ENCODE data around the gene WHRN. TPM values are rescaled to one million over a fixed set of nuclear protein-coding genes. Genes with fewer than 3 reads are reported as not detected.

WHRN gene
- total RNA-seq: 10 to 100 TPM in 1 of 4 donors, 1 to 10 TPM in 3; 3.0 to 15.5 (median 6.6) TPM

DNA sequence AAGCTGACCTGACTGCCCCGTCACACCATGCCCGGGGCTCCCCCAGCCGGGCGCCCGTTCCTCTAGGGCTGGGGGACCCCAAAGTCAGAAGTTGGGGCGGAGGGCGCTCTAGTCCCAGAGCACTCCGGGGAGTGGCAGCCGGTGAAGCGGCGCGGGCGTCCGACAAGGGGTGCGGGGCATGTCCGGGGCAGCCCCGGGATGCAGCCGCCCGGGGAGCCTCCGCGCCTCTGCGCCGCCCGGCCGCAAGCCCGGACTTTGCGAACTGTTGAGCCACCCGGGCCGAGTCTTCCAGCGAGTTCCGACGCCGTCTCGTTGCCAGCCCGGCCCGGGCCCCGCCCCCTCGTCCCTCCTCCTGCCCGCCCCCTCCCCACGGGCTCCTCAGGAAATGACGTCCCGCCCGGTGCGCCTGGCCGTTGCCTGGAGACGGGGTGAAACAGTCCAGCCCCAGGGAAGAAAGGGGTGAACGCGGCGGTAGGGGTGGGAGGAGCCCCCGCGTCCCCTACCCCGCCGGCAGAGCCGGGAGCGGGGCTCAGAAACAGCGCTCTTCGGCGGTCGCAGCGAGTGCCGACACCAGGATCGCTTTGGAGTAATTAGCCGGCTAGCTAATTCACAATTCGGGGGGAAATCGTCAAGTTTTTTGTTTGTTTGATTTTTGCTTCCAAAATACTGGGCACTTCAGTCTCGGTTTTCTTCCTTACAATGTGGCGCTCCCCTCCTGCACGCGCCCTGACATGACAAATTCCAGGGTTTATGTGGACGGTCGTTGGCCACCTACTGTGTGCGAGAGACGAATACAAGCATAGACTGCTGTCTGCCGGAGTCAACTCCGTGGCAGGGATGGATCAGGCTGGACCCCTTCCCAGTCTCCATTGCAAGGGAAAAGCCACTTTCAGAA, at the start of gene WHRN:
Gene WHRN (minus strand): TSS at position 287 of the 895 bp plus-strand sequence. CDS start 672 bp downstream, outside the sequence.
- ATAC-seq (ENCODE audit: low FRiP score) (peak; percentile 92), DNase-seq (ENCODE audit: low spot score) (peak; percentile 75)
- TF ChIP-seq, protein P1, sequence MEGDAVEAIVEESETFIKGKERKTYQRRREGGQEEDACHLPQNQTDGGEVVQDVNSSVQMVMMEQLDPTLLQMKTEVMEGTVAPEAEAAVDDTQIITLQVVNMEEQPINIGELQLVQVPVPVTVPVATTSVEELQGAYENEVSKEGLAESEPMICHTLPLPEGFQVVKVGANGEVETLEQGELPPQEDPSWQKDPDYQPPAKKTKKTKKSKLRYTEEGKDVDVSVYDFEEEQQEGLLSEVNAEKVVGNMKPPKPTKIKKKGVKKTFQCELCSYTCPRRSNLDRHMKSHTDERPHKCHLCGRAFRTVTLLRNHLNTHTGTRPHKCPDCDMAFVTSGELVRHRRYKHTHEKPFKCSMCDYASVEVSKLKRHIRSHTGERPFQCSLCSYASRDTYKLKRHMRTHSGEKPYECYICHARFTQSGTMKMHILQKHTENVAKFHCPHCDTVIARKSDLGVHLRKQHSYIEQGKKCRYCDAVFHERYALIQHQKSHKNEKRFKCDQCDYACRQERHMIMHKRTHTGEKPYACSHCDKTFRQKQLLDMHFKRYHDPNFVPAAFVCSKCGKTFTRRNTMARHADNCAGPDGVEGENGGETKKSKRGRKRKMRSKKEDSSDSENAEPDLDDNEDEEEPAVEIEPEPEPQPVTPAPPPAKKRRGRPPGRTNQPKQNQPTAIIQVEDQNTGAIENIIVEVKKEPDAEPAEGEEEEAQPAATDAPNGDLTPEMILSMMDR (IDR thresholded peaks at IDR 0.05): no peak

GRCh38 chr9:114553202-114553601, 47.9 kb upstream of the WHRN start:
- ATAC-seq (ENCODE audit: low FRiP score): no peak
- DNase-seq (ENCODE audit: low spot score): no peak
- TF ChIP-seq, protein P1 (IDR thresholded peaks at IDR 0.05): no peak

- TF ChIP-seq, protein P1 (IDR thresholded peaks at IDR 0.05): no peak
- peak; percentile 30 for ATAC-seq (ENCODE audit: low FRiP score)
- no peak for DNase-seq (ENCODE audit: low spot score)
These were observed 47.4 kb upstream of the WHRN start for GRCh38 chr9:114552706-114553105.

GRCh38 chr9:114551750-114552685, 46.7 kb upstream of the WHRN start:
- TF ChIP-seq, protein P1 (IDR thresholded peaks at IDR 0.05): no peak
- DNase-seq (ENCODE audit: low spot score): peak; percentile 60
- ATAC-seq (ENCODE audit: low FRiP score): peak; percentile 99

GRCh38 chr9:114549697-114550330, 44.5 kb upstream of the WHRN start:
- TF ChIP-seq, protein P1 (IDR thresholded peaks at IDR 0.05): no peak
- ATAC-seq (ENCODE audit: low FRiP score): no peak
- no peak for DNase-seq (ENCODE audit: low spot score)

DNA sequence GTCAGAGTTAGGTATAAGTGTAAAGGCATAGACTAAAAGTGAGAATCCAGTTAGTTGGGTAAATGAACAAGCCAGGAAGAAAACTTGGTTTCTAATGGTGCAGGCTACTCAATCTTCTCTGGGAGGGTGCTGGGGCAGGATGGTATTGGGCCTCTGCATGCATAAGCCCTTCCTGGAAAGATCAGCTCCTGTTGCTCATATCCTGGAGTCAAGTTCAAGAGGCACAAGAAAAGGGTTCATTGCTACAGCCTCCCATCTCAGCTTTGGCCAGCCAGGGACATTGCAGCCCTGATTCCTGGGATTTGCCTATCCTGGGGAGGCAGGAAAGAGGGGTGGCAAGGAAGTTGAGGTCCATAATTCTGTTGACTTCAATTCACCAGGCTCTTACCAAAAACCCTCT, 41.6 kb upstream of the WHRN start:
- DNase-seq (ENCODE audit: low spot score): no peak
- ATAC-seq (ENCODE audit: low FRiP score): no peak
- TF ChIP-seq, protein P1 (IDR thresholded peaks at IDR 0.05): no peak
